MM.1S (cell line): ENCODE measurements around the gene SKIC2.
"Not testable (repeated sequence)": the region's sequence is repeated elsewhere in the genome, so short reads cannot be mapped to it uniquely, and the experiment has no call there.

Source experiments
- CTCF ChIP-seq: fragments of 300-600 bp; sonication (generic); IDR thresholded peaks from 2 replicates; pipeline ENCODE4 v1.5.1; 2016; ENCODE audit warnings: antibody characterized with exemption, low read length, mixed read lengths
- EZH2 ChIP-seq: fragments of 300-600 bp; sonication (generic); optimal IDR thresholded peaks from 2 replicates; pipeline ENCODE3; 2017; ENCODE audit warnings: low read depth, mild to moderate bottlenecking, antibody characterized with exemption, low read length, mixed read lengths
- EZH2phosphoT487 ChIP-seq: fragments of 300-600 bp; sonication (generic); IDR thresholded peaks from 2 replicates; pipeline ENCODE4 v1.6.1; 2018; ENCODE audit warnings: antibody characterized with exemption, low read length

- not testable (repeated sequence) for TF ChIP-seq CTCF, EZH2, EZH2phosphoT487
These were observed 55.6 kb downstream of the SKIC2 start, which contains the start of gene C4B for GRCh38 chr6:32014547-32014946.
